Cerebellar cortex (tissue), 1 donor: Measurements from ENCODE around the gene SLC30A4.

ENCODE experiments used
- DNase-seq: peaks from one replicate; pipeline ENCODE4 v3.0.0-alpha.2; 2015; ENCODE audit warnings: low spot score

Gene SLC30A4

GRCh38 chr15:45449916-45450867 lies 72.4 kb downstream of the SLC30A4 start:
- no peak for DNase-seq

GRCh38 chr15:45449395-45449794 lies 73.2 kb downstream of the SLC30A4 start:
- no peak for DNase-seq

- DNase-seq = no peak
These were observed 74.3 kb downstream of the SLC30A4 start for GRCh38 chr15:45448066-45448915.

- no peak for DNase-seq
These were observed 78.9 kb downstream of the SLC30A4 start for GRCh38 chr15:45443645-45444044.

- no peak for DNase-seq
These were observed 79.9 kb downstream of the SLC30A4 start for GRCh38 chr15:45442507-45443135.

- DNase-seq = no peak
These were observed 80.9 kb downstream of the SLC30A4 start for GRCh38 chr15:45441686-45442085.

GRCh38 chr15:45441036-45441435 lies 81.5 kb downstream of the SLC30A4 start:
- DNase-seq = no peak

GRCh38 chr15:45439521-45440260 lies 82.9 kb downstream of the SLC30A4 start:
- no peak for DNase-seq

- no peak for DNase-seq
These were observed 87.2 kb downstream of the SLC30A4 start for GRCh38 chr15:45435124-45435903.

GRCh38 chr15:45434078-45434567 lies 88.4 kb downstream of the SLC30A4 start:
- DNase-seq = no peak

GRCh38 chr15:45431511-45431910 lies 91.0 kb downstream of the SLC30A4 start:
- DNase-seq = no peak

GRCh38 chr15:45429941-45430792 lies 92.4 kb downstream of the SLC30A4 start:
- DNase-seq = no peak
